ENCODE measurements around the gene KRTAP5-8. TPM values are rescaled to one million over a fixed set of nuclear protein-coding genes. Genes with fewer than 3 reads are reported as not detected.
"Not testable (repeated sequence)": the region's sequence is repeated elsewhere in the genome, so short reads cannot be mapped to it uniquely, and the experiment has no call there.

KRTAP5-8 gene
- total RNA-seq, 4 donors from 2014 or later, result 5.8 to 6.0 TPM; not detected in 2

DNA sequence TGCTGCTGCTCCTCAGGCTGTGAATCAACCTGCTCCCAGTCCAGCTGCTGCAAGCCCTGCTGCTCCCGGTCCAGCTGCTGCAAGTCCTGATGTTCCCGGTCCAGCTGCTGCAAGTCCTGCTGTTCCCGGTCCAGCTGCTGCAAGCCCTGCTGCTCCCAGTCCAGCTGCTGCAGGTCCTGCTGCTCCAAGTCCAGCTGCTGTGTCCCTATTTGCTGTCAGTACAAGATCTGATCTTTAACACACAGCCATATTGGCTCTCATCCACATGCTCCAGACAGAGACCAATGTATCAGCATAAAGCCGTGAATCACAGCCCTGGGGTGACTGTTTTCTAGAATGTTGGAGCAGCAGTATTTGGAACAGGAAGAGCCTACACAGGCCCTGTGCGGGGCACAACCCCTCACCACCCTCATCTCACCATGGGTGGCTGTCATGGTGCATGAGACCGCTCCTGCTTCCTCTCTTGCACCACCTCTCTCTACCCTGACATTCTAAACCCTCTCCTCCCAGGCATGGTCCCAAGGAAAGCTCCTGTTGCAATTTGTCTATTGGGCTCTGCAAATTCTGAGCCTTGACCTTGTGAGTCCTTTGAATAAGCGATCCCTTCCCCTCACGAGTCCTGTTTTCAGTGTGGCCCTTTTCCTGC is 31.0 kb downstream of the KRTAP5-8 start:
- H3K36me3 ChIP-seq, result no peaks in the 10 kb centered on the region
- no peak overlapping the region for H3K27ac ChIP-seq
- H3K4me1 ChIP-seq, result no peaks in the 10 kb centered on the region
- H3K4me3 ChIP-seq, result no peak overlapping the region
- H3K27me3 ChIP-seq, result no peaks in the 10 kb centered on the region
- no peak for DNase-seq
- TF ChIP-seq, protein P1, sequence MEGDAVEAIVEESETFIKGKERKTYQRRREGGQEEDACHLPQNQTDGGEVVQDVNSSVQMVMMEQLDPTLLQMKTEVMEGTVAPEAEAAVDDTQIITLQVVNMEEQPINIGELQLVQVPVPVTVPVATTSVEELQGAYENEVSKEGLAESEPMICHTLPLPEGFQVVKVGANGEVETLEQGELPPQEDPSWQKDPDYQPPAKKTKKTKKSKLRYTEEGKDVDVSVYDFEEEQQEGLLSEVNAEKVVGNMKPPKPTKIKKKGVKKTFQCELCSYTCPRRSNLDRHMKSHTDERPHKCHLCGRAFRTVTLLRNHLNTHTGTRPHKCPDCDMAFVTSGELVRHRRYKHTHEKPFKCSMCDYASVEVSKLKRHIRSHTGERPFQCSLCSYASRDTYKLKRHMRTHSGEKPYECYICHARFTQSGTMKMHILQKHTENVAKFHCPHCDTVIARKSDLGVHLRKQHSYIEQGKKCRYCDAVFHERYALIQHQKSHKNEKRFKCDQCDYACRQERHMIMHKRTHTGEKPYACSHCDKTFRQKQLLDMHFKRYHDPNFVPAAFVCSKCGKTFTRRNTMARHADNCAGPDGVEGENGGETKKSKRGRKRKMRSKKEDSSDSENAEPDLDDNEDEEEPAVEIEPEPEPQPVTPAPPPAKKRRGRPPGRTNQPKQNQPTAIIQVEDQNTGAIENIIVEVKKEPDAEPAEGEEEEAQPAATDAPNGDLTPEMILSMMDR (IDR thresholded peaks at IDR 0.05), result no peak
- TF ChIP-seq POLR2A (IDR thresholded peaks at IDR 0.05), result no peak
- H3K9me3 ChIP-seq, result no peaks in the 10 kb centered on the region

DNA sequence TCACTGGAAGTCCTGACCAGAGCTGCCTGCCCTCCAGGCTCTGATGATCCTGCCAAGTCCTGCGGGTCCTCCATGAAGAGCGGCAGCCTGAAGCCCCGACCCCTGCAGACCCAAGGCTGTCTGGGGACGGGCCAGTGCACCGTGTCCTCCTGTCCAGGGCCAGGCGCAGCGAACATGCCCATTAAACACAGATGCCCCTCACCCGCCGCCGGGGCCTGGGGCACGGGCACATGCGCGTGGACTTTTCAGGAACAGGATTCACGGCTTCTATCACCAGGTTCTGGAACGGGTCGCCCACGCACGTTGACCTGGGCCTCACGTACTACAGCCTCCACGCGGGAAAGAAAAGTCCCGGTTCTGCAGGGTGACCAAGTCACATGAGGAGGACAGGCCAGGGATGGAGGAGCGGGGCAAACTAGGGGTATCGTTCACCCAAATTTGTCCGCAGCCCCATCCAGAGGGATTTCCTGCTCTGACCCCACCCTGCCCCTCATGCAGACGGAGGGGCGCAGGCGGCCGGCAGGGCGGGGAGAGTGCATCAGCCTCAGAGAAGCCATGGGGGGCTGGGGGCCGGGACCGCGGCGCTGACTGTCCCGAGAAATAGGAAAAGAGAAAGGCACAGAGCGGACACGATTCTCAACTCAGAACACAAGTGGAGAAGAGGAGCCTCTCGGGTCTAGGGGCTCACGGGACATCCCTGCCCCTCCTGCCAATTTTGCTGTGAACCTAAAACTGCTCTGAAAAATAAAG is 33.5 kb downstream of the KRTAP5-8 start:
- not testable (repeated sequence) for H3K27ac ChIP-seq, DNase-seq, H3K4me1 ChIP-seq, H3K36me3 ChIP-seq, H3K4me3 ChIP-seq, H3K9me3 ChIP-seq, H3K27me3 ChIP-seq

DNA sequence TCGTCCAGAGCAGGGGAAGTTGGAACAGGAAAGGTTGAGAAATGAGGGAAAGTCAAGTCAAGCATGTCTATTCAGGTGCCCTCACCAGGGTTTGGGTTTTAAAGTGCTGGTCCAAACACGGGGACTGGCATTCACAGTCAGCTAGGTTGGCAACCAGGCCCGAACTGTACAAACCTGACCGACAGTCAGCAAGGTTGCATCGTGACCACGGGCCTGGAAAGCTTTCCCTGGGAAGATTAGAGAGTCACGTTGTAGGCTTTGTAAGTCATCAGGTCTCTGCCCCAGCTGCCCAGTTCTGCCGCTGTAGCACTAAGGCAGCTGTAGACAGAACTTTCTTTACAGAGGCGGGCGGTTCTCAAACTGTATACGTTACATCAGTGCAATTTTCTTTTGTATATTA is 35.0 kb downstream of the KRTAP5-8 start:
- no peak for DNase-seq
- Histone ChIP-seq H3K27me3 (no peaks in the 10 kb centered on the region), H3K36me3 (no peaks in the 10 kb centered on the region), H3K4me1 (no peaks in the 10 kb centered on the region), H3K4me3 (no peak overlapping the region), H3K9me3 (no peaks in the 10 kb centered on the region), H3K27ac (no peak overlapping the region)
- TF ChIP-seq, protein P1 (IDR thresholded peaks at IDR 0.05), result no peak
- TF ChIP-seq POLR2A (IDR thresholded peaks at IDR 0.05), result no peak

DNA sequence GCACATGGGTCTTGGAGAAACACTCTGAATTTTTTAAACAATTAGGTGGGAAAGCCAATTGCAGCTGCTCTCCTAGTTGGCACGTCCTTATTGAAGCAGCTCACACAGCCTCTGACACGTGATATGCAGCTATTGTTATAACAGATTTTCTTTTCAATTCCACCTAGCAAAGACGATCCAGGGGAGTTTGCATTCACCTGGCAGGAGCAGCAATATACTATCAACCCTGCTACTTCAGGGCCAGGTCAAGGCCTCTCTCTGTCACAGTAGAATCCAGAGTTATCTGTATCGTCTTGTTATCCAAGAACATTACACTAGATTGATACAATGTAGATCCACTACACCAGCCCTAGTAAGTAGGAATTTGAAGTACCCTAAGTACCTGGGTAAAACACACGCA is 36.6 kb downstream of the KRTAP5-8 start:
- no peaks in the 10 kb centered on the region for H3K36me3 ChIP-seq
- H3K9me3 ChIP-seq, result no peaks in the 10 kb centered on the region
- no peak overlapping the region for H3K4me3 ChIP-seq
- H3K27ac ChIP-seq, result no peak overlapping the region
- no peak for TF ChIP-seq POLR2A (IDR thresholded peaks at IDR 0.05)
- TF ChIP-seq, protein P1 (IDR thresholded peaks at IDR 0.05), result no peak
- H3K27me3 ChIP-seq, result no peaks in the 10 kb centered on the region
- DNase-seq, result no peak
- H3K4me1 ChIP-seq, result no peaks in the 10 kb centered on the region

DNA sequence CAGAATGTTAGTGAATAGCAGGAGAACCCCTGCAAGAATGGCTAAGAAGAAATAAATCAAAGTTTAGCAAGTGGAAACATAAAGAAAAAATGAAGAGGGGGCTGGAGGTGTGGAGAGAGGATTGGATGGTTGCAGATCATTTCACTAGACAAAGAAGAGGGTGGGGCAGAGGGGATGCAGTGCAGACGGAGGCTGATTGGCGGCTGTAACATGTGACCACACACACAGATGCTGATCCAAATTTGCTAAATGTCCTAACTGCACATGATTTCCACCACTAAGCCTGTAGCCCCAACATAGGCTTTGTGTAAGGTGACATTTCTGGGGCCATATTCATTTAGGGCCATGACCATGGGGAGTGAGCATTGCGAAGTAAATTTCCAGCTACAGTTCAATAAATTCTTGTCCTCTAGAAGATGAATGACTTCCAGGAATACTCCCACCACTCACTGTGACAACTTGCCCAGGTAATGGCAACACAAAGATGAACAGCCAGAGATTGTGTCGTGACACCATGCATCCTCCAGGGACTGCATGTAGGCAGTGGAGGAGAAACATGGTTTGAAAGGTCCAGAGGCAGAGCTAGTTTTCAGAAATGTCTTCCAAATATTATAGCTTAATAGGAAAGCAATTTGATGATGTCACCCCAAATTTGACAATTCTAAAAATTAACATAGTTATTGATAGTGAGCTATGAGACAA is 38.0 kb downstream of the KRTAP5-8 start:
- Histone ChIP-seq H3K27me3 (no peaks in the 10 kb centered on the region), H3K9me3 (no peaks in the 10 kb centered on the region), H3K4me3 (no peak overlapping the region), H3K27ac (no peak overlapping the region), H3K4me1 (no peaks in the 10 kb centered on the region), H3K36me3 (no peaks in the 10 kb centered on the region)
- DNase-seq, result no peak
- TF ChIP-seq, protein P1 (IDR thresholded peaks at IDR 0.05), result no peak
- TF ChIP-seq POLR2A (IDR thresholded peaks at IDR 0.05), result no peak

DNA sequence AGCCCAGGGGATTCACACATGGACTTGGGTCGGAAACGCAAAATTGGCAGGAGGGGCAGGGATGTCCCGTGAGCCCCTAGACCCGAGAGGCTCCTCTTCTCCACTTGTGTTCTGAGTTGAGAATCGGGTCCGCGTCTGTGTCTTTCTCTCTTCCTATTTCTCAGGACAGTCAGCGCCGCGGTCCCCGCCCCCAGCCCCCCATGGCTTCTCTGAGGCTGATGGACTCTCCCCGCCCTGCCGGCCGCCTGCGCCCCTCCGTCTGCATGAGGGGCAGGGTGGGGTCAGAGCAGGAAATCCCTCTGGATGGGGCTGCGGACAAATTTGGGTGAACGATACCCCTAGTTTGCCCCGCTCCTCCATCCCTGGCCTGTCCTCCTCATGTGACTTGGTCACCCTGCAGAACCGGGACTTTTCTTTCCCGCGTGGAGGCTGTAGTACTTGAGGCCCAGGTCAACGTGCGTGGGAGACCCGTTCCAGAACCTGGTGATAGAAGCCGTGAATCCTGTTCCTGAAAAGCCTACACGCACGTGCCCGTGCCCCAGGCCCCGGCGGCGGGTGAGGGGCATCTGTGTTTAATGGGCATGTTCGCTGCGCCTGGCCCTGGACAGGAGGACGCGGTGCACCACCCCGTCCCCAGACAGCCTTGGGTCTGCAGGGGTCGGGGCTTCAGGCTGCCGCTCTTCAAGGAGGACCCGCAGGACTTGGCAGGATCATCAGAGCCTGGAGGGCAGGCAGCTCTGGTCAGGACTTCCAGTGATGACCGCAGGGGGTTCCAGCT is 39.1 kb downstream of the KRTAP5-8 start:
- DNase-seq, H3K27me3 ChIP-seq, H3K4me3 ChIP-seq, H3K36me3 ChIP-seq, H3K27ac ChIP-seq, H3K4me1 ChIP-seq, H3K9me3 ChIP-seq: not testable (repeated sequence)

Data from Peyer's patch (tissue), 4 donors.